B cell (primary cell): ENCODE measurements around the gene CSE1L. TPM values are rescaled to one million over a fixed set of nuclear protein-coding genes. Genes with fewer than 3 reads are reported as not detected.
"Not testable (repeated sequence)": the region's sequence is repeated elsewhere in the genome, so short reads cannot be mapped to it uniquely, and the experiment has no call there.

Experiments
- ATAC-seq: fragments of 200-7000 bp; cut with Tn5 transposase; one replicate; pipeline ENCODE4 v1.10.0; 2021; ENCODE audit warnings: low read depth, mild to moderate bottlenecking, moderate number of reproducible peaks, moderate library complexity
- CTCF ChIA-PET: fragments of 350-600 bp; sonication (Branson Sonifier 250); formaldehyde crosslinking; loops from one replicate; lab custom pipeline; 2021; ENCODE audit warnings: antibody characterized with exemption, inconsistent platforms; lab: Charles Lee
- POLR2A ChIA-PET: fragments of 350-600 bp; sonication (Branson Sonifier 250); formaldehyde crosslinking; loops from one replicate; lab custom pipeline; 2021; ENCODE audit warnings: antibody characterized with exemption; lab: Charles Lee
- DNase-seq: peaks from one replicate; pipeline ENCODE4 v3.0.0; 2013
- H2AFZ ChIP-seq: 2 replicates; pipeline ENCODE4 v1.6.1; 2012; ENCODE audit warnings: mild to moderate bottlenecking, low read depth, low read length; ENCODE audit not compliant: insufficient read depth, poor library complexity, severe bottlenecking
- H3K27ac ChIP-seq, 2 donors: 1 replicate in 1 of 2; 2 replicates in 1 of 2; pipeline ENCODE4 v1.5.1; 2012 to 2013; ENCODE audit warnings: low read length in 2 of 2, mild to moderate bottlenecking in 2 of 2, moderate library complexity in 1 of 2
- H3K27me3 ChIP-seq, 4 experiments: fragments of 200-600 bp in 1 of 4; sonication (generic) in 1 of 4; replicated peaks in 1 of 4; 1 replicate in 2 of 4; 2 replicates in 2 of 4; pipeline versions ENCODE4 v1.6.1 to v1.7.0; 2013 to 2016; ENCODE audit warnings: low read length in 3 of 4, mild to moderate bottlenecking in 2 of 4, mixed read lengths in 1 of 4, moderate library complexity in 1 of 4; ENCODE audit not compliant: insufficient read depth in 4 of 4, control insufficient read depth in 3 of 4; ENCODE audit errors: control extremely low read depth in 1 of 4
- H3K36me3 ChIP-seq, 2 experiments: replicated peaks in 1 of 2; 1 replicate in 1 of 2; 2 replicates in 1 of 2; pipeline versions ENCODE4 v1.6.1 to v1.7.1; 2013; ENCODE audit warnings: low read length in 1 of 2; ENCODE audit not compliant: insufficient read depth in 2 of 2, control insufficient read depth in 1 of 2; ENCODE audit errors: control extremely low read depth in 1 of 2, extremely low read depth in 1 of 2
- H3K4me1 ChIP-seq, 2 donors: fragments of 200-600 bp in 1 of 2; sonication (generic) in 1 of 2; 1 replicate in 1 of 2; 2 replicates in 1 of 2; pipeline versions ENCODE4 v1.5.1 to v1.6.1; 2013 to 2017; ENCODE audit warnings: low read length in 2 of 2; ENCODE audit not compliant: control insufficient read depth in 2 of 2, insufficient read depth in 2 of 2
- H3K4me2 ChIP-seq: replicated peaks from 2 replicates; pipeline ENCODE3; 2012; ENCODE audit warnings: mild to moderate bottlenecking, low read depth, low read length; ENCODE audit not compliant: poor library complexity, severe bottlenecking
- H3K4me3 ChIP-seq, 5 experiments: fragments of 200-600 bp in 1 of 5; sonication (generic) in 1 of 5; 1 replicate in 3 of 5; 2 replicates in 2 of 5; pipeline versions ENCODE4 v1.5.1 to v1.7.0; 2011 to 2016; ENCODE audit warnings: low read length in 4 of 5, mild to moderate bottlenecking in 4 of 5, low read depth in 2 of 5, control low read depth in 1 of 5, moderate library complexity in 1 of 5; ENCODE audit not compliant: insufficient read depth in 1 of 5; ENCODE audit errors: control extremely low read depth in 1 of 5, extremely low read depth in 1 of 5
- H3K79me2 ChIP-seq: fragments of 200-600 bp; sonication (generic); one replicate; pipeline ENCODE4 v1.6.0; 2016; ENCODE audit warnings: low read length; ENCODE audit not compliant: control insufficient read depth, insufficient read depth
- H3K9ac ChIP-seq: fragments of 200-600 bp; sonication (generic); 2 replicates; pipeline ENCODE4 v1.6.1; 2017; ENCODE audit warnings: mild to moderate bottlenecking, low read length, moderate library complexity
- H3K9me3 ChIP-seq, 3 donors: one replicate each; pipeline versions ENCODE4 v1.6.1 to v1.7.1; 2013; ENCODE audit warnings: low read length in 2 of 3; ENCODE audit not compliant: control insufficient read depth in 2 of 3, insufficient read depth in 1 of 3; ENCODE audit errors: control extremely low read depth in 1 of 3
- H4K20me1 ChIP-seq: 2 replicates; pipeline ENCODE4 v1.6.0; 2012; ENCODE audit warnings: mild to moderate bottlenecking, low read length; ENCODE audit not compliant: insufficient read depth, control insufficient read depth, poor library complexity, severe bottlenecking
- H3K27ac Mint-ChIP-seq: one replicate; pipeline ENCODE4 v1.8.0; 2021; ENCODE audit warnings: mixed read lengths
- H3K27me3 Mint-ChIP-seq: one replicate; pipeline ENCODE4 v1.8.0; 2021; ENCODE audit warnings: mixed read lengths
- H3K4me1 Mint-ChIP-seq: one replicate; pipeline ENCODE4 v1.8.0; 2021; ENCODE audit warnings: mixed read lengths
- H3K4me3 Mint-ChIP-seq: one replicate; pipeline ENCODE4 v1.8.0; 2021; ENCODE audit warnings: mixed read lengths
- H3K9me3 Mint-ChIP-seq: one replicate; pipeline ENCODE4 v1.8.0; 2022; ENCODE audit warnings: mixed read lengths; ENCODE audit not compliant: insufficient read depth
- CTCF ChIP-seq: fragments of 200-600 bp; IDR thresholded peaks from one replicate; pipeline ENCODE4 v1.8.0; 2022; ENCODE audit warnings: antibody characterized with exemption, mild to moderate bottlenecking
- EZH2 ChIP-seq: IDR thresholded peaks from 2 replicates; pipeline ENCODE4 v1.6.1; 2012; ENCODE audit warnings: borderline replicate concordance, low read depth, mild to moderate bottlenecking, moderate library complexity, low read length; ENCODE audit not compliant: insufficient read depth, poor library complexity, severe bottlenecking
- WGBS: methylation state at CpG from one replicate; pipeline ENCODE4 v1.1.5; 2013; ENCODE audit warnings: missing lambda C conversion rate; ENCODE audit not compliant: insufficient coverage; 5-methylcytosine and 5-hydroxymethylcytosine counted together
- intact Hi-C: fragments of 100-400 bp; cut with micrococcal nuclease; formaldehyde crosslinking; loops from one replicate; pipeline ENCODE4 v1.10.0; 2022
- polyA plus RNA-seq: library from polyadenylated mRNA; depleted of rRNA; stranded (reverse); fragments of >200 nt; gene quantifications from 2 replicates; pipeline ENCODE4 v1.2.3, GENCODE V29; 2012
- total RNA-seq, 2 donors: library from RNA; stranded (reverse); fragments of 120-200 nt in 1 of 2; gene quantifications; 1 replicate in 1 of 2; 2 replicates in 1 of 2; pipeline versions ENCODE4 v1.2.3 to v1.2.4, GENCODE V29; 2013 to 2022

CSE1L gene
- total and polyA plus RNA-seq, 2 donors (not counting 1 experiment from before 2014, with no cell fraction given) = 7.6 to 38.0 TPM

- H3K27ac ChIP-seq = no peak overlapping the region
- no peak overlapping the region for H3K27ac Mint-ChIP-seq
- H3K4me1 ChIP-seq = no peaks in the 10 kb centered on the region
- H3K27me3 ChIP-seq = no peaks in the 10 kb centered on the region
- H4K20me1 ChIP-seq = no peaks in the 10 kb centered on the region
- no peak overlapping the region for H3K4me2 ChIP-seq
- H3K27me3 Mint-ChIP-seq = no peaks in the 10 kb centered on the region
- H3K9me3 ChIP-seq = no peaks in the 10 kb centered on the region
- no peak overlapping the region for H2AFZ ChIP-seq
- POLR2A ChIA-PET = no interaction called here
- 92% methylated on average over 4 of the region's 5 CpGs for WGBS
- H3K4me3 ChIP-seq = no peak overlapping the region
- no peak overlapping the region for H3K9ac ChIP-seq
- intact Hi-C loops = no loop called here
- no peaks in the 10 kb centered on the region for H3K4me1 Mint-ChIP-seq
- ATAC-seq = no peak
- TF ChIP-seq CTCF = no peak
- TF ChIP-seq EZH2 = no peak
- no peak for DNase-seq
- peaks cover 2 to 66% of the 10 kb centered on the region in 2 experiments for H3K36me3 ChIP-seq
- no peak overlapping the region for H3K4me3 Mint-ChIP-seq
- CTCF ChIA-PET = no interaction called here
- H3K9me3 Mint-ChIP-seq = no peaks in the 10 kb centered on the region
- no peaks in the 10 kb centered on the region for H3K79me2 ChIP-seq
Measured at GRCh38 chr20:49024220-49024619, 21.9 kb upstream of the CSE1L start.

- CTCF ChIA-PET = interaction anchor here (1.4 to 1.7 kb wide), 2 partner anchors 9 to 18 kb away, joined by 4 to 6 read pairs; partner anchors contain the start of gene CSE1L
- H3K4me2 ChIP-seq, H3K27me3 ChIP-seq, H3K4me3 Mint-ChIP-seq, H3K4me1 Mint-ChIP-seq, H3K27ac ChIP-seq, H3K27me3 Mint-ChIP-seq, H4K20me1 ChIP-seq, intact Hi-C loops, H3K9me3 ChIP-seq, H3K4me1 ChIP-seq, POLR2A ChIA-PET, H3K9me3 Mint-ChIP-seq, ATAC-seq, H3K4me3 ChIP-seq, H3K79me2 ChIP-seq, H2AFZ ChIP-seq, H3K27ac Mint-ChIP-seq, DNase-seq, H3K9ac ChIP-seq: not testable (repeated sequence)
- 95% methylated on average over 2 of the region's 2 CpGs for WGBS
- peaks cover 2 to 70% of the 10 kb centered on the region in 2 experiments for H3K36me3 ChIP-seq
Measured at GRCh38 chr20:49028177-49028576, 17.9 kb upstream of the CSE1L start.
